Tibial nerve (tissue), 4 donors: ENCODE data around the gene PLXDC1.

ENCODE experiments used
- CTCF ChIP-seq, 5 experiments: fragments of 200-600 bp in 3 of 5; fragments of 450-650 bp in 2 of 5; sonication (generic) in 3 of 5; IDR thresholded peaks; one replicate each; pipeline ENCODE4 v1.5.1; 2016 to 2019; ENCODE audit warnings: antibody characterized with exemption in 5 of 5, mild to moderate bottlenecking in 3 of 5, moderate library complexity in 2 of 5
- EP300 ChIP-seq, 2 donors: sonication (generic); formaldehyde crosslinking; IDR thresholded peaks; one replicate each; pipeline ENCODE4 v1.6.1; 2017; ENCODE audit warnings: antibody characterized with exemption in 2 of 2, mild to moderate bottlenecking in 1 of 2
- POLR2A ChIP-seq, 2 donors: fragments of 450-650 bp; IDR thresholded peaks; one replicate each; pipeline ENCODE4 v1.6.1; 2017; ENCODE audit warnings: antibody characterized with exemption in 2 of 2, mild to moderate bottlenecking in 2 of 2, moderate library complexity in 2 of 2

GRCh38 chr17:39193346-39193745 lies 41.9 kb upstream of the PLXDC1 start:
- TF ChIP-seq CTCF (IDR thresholded peaks at IDR 0.05) (no peak), POLR2A (IDR thresholded peaks at IDR 0.05) (no peak), EP300 (IDR thresholded peaks at IDR 0.05) (no peak)
